NCI-H2227 treated with DMSO at 0.1 percent for 48 hours (cell line): ENCODE data around the gene OGFR.

ENCODE experiments used
- DNase-seq: peaks from one replicate; lab custom pipeline; 2025; lab: John Stamatoyannopoulos, UW

Gene OGFR

GRCh38 chr20:62815066-62815991, 10.7 kb downstream of the OGFR start:
- DNase-seq: no peak

- no peak for DNase-seq
Observed at GRCh38 chr20:62816031-62816883, 11.6 kb downstream of the OGFR start.

GRCh38 chr20:62816884-62817873, 12.5 kb downstream of the OGFR start, which contains the start of gene COL9A3:
COL9A3 (plus strand) TSS chr20:62817050; CDS start chr20:62817065, 15 bp downstream.
- peak; percentile 22 for DNase-seq

- DNase-seq: no peak
Observed at GRCh38 chr20:62817975-62818591, 13.4 kb downstream of the OGFR start.

- DNase-seq: no peak
Observed at GRCh38 chr20:62818592-62819493, 14.2 kb downstream of the OGFR start.

- no peak for DNase-seq
Observed at GRCh38 chr20:62819494-62820174, 15.0 kb downstream of the OGFR start.

- no peak for DNase-seq
Observed at GRCh38 chr20:62820208-62820961, 15.8 kb downstream of the OGFR start.

GRCh38 chr20:62820962-62821725, 16.5 kb downstream of the OGFR start:
- DNase-seq: no peak

GRCh38 chr20:62821726-62822210, 17.1 kb downstream of the OGFR start:
- no peak for DNase-seq

- DNase-seq: no peak
Observed at GRCh38 chr20:62822239-62822787, 17.7 kb downstream of the OGFR start.

- DNase-seq: no peak
Observed at GRCh38 chr20:62822788-62823651, 18.4 kb downstream of the OGFR start.

- no peak for DNase-seq
Observed at GRCh38 chr20:62823688-62824475, 19.2 kb downstream of the OGFR start.

- peak; percentile 17 for DNase-seq
Observed at GRCh38 chr20:62824476-62825332, 20.1 kb downstream of the OGFR start.

- DNase-seq: no peak
Observed at GRCh38 chr20:62825333-62825985, 20.8 kb downstream of the OGFR start.
